ENCODE data around the gene TRMT6. TPM values are rescaled to one million over a fixed set of nuclear protein-coding genes. Genes with fewer than 3 reads are reported as not detected.
A peak's percentile ranks its signal among the peaks of the same experiment; 100 is the strongest.

Gene TRMT6
- total RNA-seq, 2 donors from 2014 or later: 16.9 to 19.1 TPM

DNA sequence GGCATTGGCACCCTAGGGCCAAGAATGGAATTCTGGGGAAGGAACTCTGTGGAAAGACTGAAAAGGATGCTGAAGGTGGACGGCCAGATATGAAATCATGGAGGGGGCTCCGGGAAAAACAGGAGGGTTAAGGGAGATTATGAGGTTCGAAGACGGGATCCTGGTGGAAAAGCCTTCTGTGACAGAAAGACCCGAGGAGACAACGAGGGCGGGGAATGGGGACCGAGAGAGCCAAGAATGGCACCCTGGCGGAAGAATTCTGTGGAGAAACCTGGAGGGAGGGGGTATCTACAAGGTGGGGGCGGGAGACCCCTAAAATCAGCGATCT, 426 bp downstream of the TRMT6 start:
- H3K9me3 Mint-ChIP-seq: no peaks in the 10 kb centered on the region
- H3K4me1 Mint-ChIP-seq: peaks cover 11% of the 10 kb centered on the region
- Histone ChIP-seq H3K4me3 (ENCODE audit: low read length) (peak overlapping the region; percentile 94), H3K27ac (ENCODE audit: low read depth, low read length) (no peak overlapping the region), H3K9me3 (ENCODE audit: control insufficient read depth, low read length) (no peaks in the 10 kb centered on the region), H3K9ac (ENCODE audit: extremely low read depth, low read length, poor library complexity, severe bottlenecking) (peak overlapping the region; percentile 79), H3K4me1 (ENCODE audit: control insufficient read depth, insufficient read depth, low read length) (no peaks in the 10 kb centered on the region), H3K27me3 (ENCODE audit: control insufficient read depth, insufficient read depth, low read length, poor library complexity, severe bottlenecking) (no peaks in the 10 kb centered on the region), H3K36me3 (ENCODE audit: control insufficient read depth, insufficient read depth, low read length) (peaks cover 53% of the 10 kb centered on the region)
- peak overlapping the region; percentile 100 for H3K27ac Mint-ChIP-seq
- no peaks in the 10 kb centered on the region for H3K27me3 Mint-ChIP-seq (ENCODE audit: insufficient read depth)
- TF ChIP-seq, protein P1, sequence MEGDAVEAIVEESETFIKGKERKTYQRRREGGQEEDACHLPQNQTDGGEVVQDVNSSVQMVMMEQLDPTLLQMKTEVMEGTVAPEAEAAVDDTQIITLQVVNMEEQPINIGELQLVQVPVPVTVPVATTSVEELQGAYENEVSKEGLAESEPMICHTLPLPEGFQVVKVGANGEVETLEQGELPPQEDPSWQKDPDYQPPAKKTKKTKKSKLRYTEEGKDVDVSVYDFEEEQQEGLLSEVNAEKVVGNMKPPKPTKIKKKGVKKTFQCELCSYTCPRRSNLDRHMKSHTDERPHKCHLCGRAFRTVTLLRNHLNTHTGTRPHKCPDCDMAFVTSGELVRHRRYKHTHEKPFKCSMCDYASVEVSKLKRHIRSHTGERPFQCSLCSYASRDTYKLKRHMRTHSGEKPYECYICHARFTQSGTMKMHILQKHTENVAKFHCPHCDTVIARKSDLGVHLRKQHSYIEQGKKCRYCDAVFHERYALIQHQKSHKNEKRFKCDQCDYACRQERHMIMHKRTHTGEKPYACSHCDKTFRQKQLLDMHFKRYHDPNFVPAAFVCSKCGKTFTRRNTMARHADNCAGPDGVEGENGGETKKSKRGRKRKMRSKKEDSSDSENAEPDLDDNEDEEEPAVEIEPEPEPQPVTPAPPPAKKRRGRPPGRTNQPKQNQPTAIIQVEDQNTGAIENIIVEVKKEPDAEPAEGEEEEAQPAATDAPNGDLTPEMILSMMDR (conservative IDR thresholded peaks at IDR 0.05): no peak
- no peak for DNase-seq
- peak overlapping the region; percentile 95 for H3K4me3 Mint-ChIP-seq
- peaks cover 50% of the 10 kb centered on the region for H3K36me3 Mint-ChIP-seq (ENCODE audit: low read depth)
- 0 to 1% methylated on average over 10 to 11 of the region's 11 CpGs for WGBS, 2 experiments (ENCODE audit: insufficient coverage in 1 of 2, insufficient read length in 1 of 2)

DNA sequence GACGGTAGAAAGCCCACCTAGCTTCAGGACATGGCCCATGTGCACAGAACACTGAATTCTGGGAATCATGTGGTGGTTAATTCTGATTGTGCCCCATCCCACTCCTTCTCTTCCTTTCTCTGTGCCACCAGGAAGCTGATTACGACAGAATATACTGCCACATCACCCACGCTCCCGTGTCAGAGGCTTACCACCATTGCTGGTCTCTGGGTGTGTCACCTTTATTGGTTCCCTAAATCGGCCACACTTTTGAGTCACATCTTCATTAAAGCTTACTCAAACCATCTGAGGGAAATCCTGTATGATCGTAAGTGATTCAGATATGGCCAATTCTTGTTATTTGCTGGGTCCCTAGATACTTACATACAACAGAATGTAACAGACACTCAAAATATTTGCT, 3.1 kb downstream of the TRMT6 start:
- TF ChIP-seq, protein P1 (conservative IDR thresholded peaks at IDR 0.05): no peak
- no peak overlapping the region for H3K9ac ChIP-seq (ENCODE audit: extremely low read depth, low read length, poor library complexity, severe bottlenecking)
- 84 to 95% methylated on average over 5 to 6 of the region's 6 CpGs for WGBS, 2 experiments (ENCODE audit: insufficient coverage in 1 of 2, insufficient read length in 1 of 2)
- no peak overlapping the region for H3K27ac Mint-ChIP-seq
- no peaks in the 10 kb centered on the region for H3K4me1 ChIP-seq (ENCODE audit: control insufficient read depth, insufficient read depth, low read length)
- H3K9me3 Mint-ChIP-seq: no peaks in the 10 kb centered on the region
- H3K9me3 ChIP-seq (ENCODE audit: control insufficient read depth, low read length): no peaks in the 10 kb centered on the region
- H3K27ac ChIP-seq (ENCODE audit: low read depth, low read length): no peak overlapping the region
- H3K27me3 Mint-ChIP-seq (ENCODE audit: insufficient read depth): no peaks in the 10 kb centered on the region
- H3K4me3 Mint-ChIP-seq: no peak overlapping the region
- peaks cover 11% of the 10 kb centered on the region for H3K4me1 Mint-ChIP-seq
- peaks cover 52% of the 10 kb centered on the region for H3K36me3 ChIP-seq (ENCODE audit: control insufficient read depth, insufficient read depth, low read length)
- no peak overlapping the region for H3K4me3 ChIP-seq (ENCODE audit: low read length)
- no peaks in the 10 kb centered on the region for H3K27me3 ChIP-seq (ENCODE audit: control insufficient read depth, insufficient read depth, low read length, poor library complexity, severe bottlenecking)
- peaks cover 50% of the 10 kb centered on the region for H3K36me3 Mint-ChIP-seq (ENCODE audit: low read depth)
- DNase-seq: no peak

DNA sequence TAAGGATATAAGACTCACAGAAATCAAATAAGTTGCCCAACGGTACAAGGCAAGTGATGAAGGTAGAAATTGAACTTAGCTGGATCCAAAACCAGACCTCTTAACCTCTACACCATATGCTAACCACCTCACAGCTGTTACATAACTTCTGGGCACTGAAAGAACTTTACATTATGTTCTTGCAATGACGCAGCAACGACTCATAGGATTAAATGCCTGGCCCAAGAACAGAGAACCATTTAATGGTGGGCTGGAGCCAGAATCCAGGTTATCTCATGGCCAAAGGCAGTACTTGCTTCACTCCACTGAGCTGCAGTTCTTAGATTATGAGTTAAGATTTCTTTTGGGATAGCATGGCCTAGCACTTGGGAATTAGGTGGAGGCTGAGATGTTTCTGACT, 4.4 kb downstream of the TRMT6 start:
- Histone ChIP-seq H3K27ac (ENCODE audit: low read depth, low read length) (no peak overlapping the region), H3K4me3 (ENCODE audit: low read length) (no peak overlapping the region), H3K27me3 (ENCODE audit: control insufficient read depth, insufficient read depth, low read length, poor library complexity, severe bottlenecking) (no peaks in the 10 kb centered on the region), H3K4me1 (ENCODE audit: control insufficient read depth, insufficient read depth, low read length) (no peaks in the 10 kb centered on the region), H3K36me3 (ENCODE audit: control insufficient read depth, insufficient read depth, low read length) (peaks cover 61% of the 10 kb centered on the region), H3K9me3 (ENCODE audit: control insufficient read depth, low read length) (no peaks in the 10 kb centered on the region), H3K9ac (ENCODE audit: extremely low read depth, low read length, poor library complexity, severe bottlenecking) (no peak overlapping the region)
- H3K4me3 Mint-ChIP-seq: no peak overlapping the region
- DNase-seq: no peak
- H3K27me3 Mint-ChIP-seq (ENCODE audit: insufficient read depth): no peaks in the 10 kb centered on the region
- TF ChIP-seq, protein P1 (conservative IDR thresholded peaks at IDR 0.05): no peak
- H3K9me3 Mint-ChIP-seq: no peaks in the 10 kb centered on the region
- H3K4me1 Mint-ChIP-seq: peaks cover 8% of the 10 kb centered on the region
- WGBS, 2 experiments (ENCODE audit: insufficient coverage in 1 of 2, insufficient read length in 1 of 2): 92 to 93% methylated on average over 3 of the region's 3 CpGs
- H3K36me3 Mint-ChIP-seq (ENCODE audit: low read depth): peaks cover 56% of the 10 kb centered on the region
- no peak overlapping the region for H3K27ac Mint-ChIP-seq
